AG20443 (cell line): ENCODE data around the gene ESYT2.
A peak's percentile ranks its signal among the peaks of the same experiment; 100 is the strongest.

Source experiments
- DNase-seq: peaks from one replicate; pipeline ENCODE4 v3.0.0; 2012; ENCODE audit warnings: low spot score, mixed read lengths

The ESYT2 gene

DNA sequence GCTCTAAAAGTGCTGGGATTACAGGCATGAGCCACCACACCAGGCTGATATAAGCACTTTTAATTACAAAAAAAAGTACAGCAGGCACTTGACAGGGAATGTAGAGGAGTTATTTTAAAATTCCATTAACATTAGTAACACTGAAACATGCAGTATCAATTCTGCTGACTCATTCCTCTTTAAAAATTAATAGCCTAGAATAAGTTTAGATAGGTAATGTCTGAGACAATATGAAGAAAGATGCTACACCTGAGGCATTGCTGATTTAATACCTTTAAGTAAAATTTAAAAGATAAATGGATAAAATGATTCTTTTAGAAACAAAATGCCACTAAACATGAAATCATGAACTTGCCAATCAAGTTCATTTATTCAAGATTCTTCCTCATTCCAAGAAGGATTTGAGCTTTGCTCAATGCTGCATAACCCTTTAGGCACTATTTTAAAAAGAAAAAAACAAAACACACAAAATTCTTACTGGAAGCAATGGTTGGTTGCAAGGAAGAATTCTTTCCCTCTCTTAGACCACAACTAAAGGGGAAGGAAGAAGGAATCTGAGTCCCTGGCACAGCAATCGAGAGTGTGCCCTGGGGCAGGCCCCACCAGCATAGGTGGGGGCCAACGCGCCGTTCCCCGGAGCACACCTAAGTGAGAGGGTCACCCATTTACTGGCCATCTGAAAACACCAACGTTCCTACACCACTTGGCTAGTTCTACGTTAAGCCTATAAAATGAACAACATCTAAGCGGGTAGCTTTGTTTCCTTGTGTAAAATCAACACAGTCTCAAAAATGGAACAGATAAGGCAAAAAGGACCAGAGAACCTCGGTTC, 26.6 kb downstream of the ESYT2 start:
- DNase-seq, result peak; percentile 48

DNA sequence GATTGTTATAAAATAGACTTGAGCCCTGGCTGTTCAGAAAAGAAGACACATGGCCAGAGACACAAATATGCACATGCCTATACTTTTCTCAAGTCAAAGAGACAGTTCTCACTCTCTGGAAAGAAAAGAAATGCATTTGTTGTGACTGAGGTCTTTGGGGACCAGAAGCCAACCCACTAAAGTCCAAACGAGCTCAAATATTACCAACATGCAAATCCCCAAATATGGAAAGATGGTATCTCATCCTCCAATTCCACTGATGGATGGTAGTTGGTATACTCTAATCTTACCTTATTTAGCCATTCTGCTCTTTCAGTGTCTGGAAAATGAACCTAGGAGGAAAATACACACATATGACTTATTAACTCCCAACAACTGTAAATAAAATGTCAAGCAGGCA, 30.6 kb downstream of the ESYT2 start:
- DNase-seq, result no peak

DNA sequence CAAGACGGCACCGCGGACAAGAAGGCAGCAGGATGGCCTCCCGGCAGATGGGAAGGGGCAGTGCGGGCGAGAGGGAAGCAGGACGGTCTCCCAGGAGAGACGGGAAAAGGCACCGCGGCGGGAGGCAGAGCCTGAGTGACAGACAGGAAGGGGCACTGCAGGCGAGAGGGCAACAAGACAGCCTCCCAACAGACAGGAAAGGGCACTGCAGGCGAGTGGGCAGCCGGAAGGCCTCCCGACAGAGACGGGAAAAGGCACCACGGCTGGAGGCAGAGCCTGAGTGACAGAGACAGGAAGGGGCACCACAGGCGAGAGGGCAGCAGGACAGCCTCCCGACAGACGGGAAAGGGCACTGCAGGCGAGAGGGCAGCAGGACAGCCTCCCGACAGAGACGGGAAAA, 32.6 kb downstream of the ESYT2 start:
- DNase-seq, result no peak

DNA sequence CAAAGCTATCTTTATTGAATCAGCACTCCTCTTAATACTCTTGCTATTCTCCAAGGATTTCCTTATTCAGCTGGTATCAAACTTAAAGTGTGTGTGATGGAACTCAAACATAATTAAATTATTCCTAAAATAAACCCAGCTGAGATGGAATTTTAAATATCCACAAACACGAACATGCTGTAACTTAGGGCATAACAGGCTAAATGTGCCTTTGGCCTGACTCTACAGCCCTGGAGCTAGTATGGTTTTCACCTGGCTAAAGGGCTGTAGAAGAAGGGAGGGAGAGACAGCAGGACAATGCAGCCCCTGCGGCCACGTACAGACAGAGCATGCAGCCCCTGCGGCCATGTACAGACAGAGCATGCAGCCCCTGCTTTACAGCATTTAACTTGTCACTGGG, 34.0 kb downstream of the ESYT2 start:
- DNase-seq, result no peak

DNA sequence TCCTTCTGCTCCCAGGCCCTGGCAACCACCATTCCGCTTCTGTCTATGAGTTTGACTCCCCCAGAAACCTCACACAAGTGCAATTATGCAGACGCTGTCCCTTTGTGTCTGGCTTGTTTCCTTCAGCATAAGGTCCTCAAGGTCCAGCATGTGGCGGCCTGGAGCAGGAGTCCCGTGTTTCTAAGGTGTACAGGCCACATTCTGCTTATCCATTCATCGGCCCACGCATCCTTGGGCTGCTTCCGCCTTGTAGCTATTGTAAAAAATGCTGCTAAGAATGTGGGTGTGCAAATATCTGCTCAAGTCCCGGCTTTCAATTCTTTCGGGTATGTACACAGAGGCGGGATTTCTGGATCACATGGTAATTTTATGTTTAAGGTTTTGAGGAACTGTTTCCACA, 38.2 kb downstream of the ESYT2 start:
- DNase-seq, result no peak

DNA sequence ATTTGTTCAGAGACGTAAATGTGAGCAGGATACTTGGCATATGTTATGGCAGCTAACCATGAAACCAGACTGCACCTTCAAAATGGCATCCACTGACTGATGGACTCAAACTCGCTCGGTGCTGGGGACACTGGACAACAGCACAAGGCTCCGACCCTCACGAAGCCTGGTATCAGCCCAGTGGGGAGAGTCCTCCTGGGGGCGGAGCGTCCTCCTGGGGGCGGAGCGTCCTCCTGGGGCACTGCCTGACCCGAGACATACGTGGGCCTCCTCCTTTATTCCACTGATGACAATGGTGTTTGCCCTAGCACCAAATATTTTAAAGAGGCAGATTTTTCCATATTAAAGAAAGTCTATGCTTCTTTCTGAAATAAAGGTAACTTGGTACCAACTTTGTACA, 39.5 kb downstream of the ESYT2 start:
- no peak for DNase-seq

DNA sequence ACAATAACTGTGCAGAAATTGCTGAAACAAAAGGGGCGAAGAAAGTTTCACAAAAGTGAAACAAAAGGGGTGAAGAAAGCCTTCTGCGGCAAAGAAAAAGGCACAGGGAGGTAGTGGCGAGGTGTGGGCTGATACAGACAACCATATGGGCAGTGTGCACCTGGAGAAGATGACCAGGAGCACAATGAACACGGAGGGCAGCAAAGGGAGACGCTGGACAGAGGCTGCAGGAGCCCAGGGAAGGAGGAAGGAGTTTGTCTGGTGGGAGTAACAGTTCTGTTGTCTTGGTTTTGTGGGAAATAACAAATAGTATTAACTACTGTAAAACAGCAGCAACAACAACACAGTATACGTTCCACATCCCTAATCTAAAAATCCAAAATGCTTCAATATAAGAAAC, 42.4 kb downstream of the ESYT2 start:
- DNase-seq, result no peak

DNA sequence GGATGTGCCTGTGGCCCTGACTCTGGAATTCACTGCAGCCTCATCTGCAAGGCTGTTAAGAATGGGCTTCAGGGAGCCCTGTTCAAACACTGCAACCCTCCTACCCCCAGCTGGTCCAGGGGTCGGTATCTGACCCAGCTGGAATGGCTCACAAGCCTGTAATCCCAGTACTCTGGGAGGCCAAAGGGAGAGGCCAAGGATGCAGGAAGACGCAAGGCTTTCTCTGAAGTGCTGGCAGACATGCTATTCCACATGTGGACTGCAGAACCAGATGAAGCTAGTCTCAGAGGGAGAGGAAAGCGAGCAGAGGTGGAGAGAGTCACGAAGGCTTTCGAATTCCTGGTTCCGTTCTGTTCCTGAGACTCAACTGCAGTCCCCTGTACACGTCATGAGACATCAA, 45.0 kb downstream of the ESYT2 start:
- DNase-seq, result no peak

DNA sequence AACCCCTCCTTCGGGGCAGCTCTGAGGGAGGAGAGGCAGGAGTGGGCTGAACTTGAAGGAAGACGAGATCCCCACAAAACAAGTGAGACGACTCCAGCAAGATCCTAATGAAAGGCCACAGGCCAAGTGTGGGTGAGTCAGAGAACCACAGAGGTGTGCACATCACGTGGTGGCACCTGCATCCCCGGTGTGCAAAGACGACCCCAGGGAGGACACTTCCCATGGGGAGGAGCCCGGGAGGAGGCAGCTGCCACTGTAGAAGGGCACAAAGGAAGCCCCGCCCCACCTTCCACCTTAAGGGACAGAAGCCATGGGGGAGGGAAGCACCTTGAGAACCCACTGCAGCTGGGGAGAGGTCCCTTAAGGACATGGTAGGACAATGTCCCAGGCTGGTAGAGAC, 45.7 kb downstream of the ESYT2 start:
- no peak for DNase-seq

DNA sequence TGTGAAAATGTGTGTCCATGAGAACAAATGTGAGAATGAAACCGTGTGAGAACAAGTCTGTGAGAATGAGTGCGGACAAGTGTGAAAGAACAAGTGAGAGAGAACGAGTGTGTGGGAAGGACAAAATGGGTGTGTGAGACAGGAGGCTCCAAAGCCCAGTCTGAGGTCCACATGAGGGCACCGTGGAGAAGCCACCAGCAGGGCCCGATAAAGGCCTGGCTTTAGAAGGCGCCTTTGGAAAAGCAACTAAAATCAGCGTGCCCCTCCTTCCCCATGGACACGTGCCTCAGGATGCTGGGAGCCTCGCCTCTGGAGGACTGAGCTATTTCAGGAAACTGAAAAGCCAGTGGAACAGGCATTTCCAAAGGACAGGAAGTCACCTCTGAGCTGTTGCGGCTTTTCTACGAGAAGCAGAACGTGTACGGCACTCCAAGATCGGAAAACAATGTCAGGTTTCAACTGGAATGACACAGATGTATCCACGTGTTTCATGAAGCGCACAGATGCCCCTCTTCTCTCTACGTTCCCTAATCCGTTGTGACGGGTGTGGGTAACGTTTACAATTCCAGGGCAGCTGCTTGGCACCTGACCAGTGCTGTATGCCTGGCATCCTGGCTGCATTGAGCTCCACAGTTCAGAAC, 46.4 kb downstream of the ESYT2 start:
- peak; percentile 79 for DNase-seq

DNA sequence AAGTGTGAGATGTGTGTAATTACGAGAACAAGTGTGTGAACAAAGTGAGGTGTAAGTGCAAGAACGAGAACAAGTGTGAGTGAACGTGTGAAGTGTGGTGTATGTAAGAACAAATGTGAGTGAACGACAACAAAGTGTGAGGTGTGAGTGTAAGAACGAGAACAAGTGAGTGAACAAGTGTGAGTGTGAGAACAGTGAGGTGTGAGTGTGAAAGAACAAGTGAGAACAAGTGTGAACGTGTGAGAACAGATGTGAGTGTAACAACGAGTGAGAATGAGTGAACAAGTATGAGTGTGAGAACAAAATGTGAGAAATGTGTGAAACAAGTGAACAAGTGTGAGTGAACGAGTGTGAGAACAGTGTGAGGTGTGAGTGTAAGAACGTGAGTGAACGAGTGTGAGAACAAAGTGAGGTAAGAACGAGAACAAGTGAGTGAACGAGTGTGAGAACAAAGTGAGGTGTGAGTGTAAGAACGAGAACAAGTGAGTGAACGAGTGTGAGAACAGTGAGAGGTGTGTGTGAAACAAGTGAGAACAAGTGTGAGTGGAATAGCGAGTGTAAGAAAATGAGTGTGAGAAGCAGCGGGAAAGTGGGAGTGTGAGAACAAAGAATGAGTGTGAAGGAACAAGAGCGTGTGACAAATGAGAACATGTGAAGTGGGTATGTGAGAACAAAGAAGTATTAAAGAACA, 47.2 kb downstream of the ESYT2 start:
- no peak for DNase-seq

DNA sequence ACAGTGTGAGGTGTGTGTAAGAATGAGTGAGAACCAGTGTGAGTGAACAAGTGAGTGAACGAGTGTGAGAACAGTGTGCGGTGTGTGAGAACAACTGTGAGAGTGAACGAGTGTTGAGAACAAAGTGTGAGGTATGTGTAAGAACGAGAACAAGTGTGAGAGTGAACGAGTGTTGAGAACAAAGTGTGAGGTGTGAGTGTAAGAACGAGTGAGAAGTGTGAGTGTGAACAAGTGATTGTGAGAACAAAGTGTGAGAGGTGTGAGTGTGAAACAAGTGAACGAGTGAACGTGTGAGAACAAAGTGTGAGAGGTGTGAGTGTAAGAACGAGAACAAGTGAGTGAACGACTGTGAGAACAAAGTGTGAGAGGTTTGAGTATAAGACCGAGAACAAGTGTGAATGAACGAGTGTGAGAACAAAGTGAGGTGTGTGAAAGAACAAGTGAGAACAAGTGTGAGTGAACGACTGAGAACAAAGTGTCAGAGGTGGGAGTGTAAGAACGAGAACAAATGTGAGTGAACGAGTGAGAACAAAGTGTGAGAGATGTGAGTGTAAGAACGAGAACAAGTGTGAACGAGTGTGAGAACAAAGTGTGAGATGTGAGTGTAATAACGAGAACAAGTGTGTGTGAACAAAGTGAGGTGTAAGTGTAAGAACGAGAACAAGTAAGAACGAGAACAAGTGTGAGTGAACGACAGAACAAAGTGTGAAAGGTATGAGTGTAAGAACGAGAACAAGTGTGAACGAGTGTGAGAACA, 47.9 kb downstream of the ESYT2 start:
- DNase-seq, result no peak

DNA sequence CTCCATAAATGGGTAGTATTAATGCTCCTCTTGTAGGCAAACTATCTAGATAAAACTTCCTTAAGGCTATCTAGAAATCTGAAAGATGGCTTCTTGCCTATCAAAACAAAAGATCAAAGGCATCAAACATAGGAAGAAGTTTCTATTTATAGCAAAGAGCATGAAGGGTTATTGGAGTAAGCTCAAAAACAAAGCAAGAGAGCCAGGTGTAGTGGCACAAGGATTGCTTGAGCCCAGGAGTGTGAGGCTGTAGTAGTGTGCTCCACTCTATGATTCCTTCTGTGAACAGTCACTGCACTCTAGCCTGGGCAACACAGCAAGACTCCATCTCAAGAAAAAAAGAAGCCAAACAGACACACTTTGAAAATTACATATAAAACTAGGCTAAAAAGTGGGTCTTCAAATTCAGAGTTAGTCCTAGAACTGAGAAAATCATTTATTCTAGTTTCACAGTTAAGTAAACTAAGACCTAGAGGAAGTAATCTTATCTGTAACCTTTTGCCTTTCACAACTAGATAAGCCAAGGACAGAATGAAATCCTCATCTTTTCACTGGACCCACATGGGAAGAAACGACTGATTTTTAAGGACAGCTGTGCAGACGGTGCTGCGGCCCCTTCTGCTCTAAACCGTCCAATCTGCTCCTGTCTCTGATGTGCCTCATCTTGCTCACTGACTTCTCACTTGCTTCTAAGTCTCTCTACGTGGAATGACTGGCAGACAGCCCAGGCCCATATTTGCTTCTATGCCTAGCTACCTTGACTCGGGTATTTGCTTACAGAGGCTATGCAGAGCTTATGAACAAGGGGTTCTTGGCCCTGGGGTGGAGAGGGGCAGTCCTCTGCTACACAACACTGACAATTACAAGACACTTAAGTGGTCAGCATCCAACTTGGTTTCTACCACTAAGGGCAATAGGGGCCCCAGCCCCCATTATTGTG, 50.0 kb downstream of the ESYT2 start:
- DNase-seq, result no peak

DNA sequence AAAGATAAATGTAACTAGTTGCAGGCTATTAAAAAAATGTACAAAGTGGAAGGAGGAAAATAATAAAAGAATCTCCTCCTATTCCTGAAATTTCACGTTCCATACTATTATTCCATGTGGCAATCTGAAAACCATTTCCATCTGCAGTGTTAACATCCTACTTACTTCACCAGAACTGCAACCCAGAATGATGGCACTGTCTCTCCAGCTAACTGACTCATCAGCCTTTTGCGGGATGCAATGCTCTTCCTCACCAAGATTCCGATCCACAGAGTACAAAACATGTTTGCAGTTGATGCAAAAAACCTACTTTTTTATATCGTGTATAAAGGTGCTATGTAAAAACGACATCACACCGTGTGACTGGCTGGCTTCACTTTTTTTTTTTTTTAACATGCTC, 50.8 kb downstream of the ESYT2 start:
- DNase-seq, result peak; percentile 73

DNA sequence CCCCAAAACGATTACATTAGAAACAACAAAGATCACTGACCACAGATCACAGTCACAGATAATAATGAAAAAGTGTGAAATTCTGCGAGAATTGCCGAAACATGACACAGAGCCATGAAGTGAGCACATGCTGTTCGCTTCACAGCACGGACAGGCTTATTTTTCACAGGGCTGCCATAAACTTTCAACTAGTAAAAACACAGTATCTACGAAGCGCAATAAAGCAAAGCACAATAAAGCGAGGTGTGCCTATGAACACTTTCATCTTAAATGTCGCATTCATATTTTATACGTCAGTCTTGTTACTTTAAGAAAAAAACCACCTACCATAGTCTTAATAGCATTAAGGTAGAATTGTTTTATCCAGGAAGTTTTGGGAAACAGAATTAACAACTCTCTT, 51.5 kb downstream of the ESYT2 start:
- no peak for DNase-seq

DNA sequence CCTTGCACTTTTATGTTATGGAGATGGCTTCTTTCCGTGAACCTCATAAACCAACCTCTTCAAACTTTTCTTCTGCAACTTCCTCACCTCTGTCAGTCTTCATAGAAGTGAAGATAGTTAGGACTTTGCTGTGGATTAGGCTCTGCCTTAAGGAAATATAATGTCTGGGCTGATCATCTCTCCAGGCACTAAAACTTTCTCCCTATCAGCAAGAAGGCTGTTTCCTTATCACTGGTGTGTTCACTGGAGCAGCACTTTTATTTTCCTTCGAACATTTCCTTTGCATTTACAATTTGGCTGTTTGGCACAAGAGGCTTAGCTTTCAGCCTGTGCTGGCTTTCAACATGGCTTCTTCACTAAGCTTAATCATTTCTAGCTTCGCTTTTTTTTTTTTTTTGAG, 52.8 kb downstream of the ESYT2 start:
- no peak for DNase-seq

DNA sequence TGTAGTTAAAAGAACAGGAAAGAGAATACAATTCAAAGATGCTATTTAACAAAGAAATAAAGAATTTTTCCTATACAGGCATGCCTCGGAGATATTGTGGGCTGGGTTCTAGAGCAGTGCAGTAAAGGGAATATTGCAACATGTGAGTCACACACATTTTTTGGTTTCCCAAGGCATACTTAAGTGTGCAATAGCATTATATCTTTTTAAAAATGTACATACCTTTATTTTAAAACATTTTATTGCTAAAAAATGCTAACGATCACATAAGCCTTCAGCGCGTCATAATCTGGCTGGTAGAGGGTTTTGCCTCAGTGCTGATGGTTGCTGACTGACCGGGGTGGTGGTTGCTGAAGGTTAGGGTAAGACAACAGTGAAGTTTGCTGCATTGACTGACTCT, 54.4 kb downstream of the ESYT2 start:
- DNase-seq, result no peak

DNA sequence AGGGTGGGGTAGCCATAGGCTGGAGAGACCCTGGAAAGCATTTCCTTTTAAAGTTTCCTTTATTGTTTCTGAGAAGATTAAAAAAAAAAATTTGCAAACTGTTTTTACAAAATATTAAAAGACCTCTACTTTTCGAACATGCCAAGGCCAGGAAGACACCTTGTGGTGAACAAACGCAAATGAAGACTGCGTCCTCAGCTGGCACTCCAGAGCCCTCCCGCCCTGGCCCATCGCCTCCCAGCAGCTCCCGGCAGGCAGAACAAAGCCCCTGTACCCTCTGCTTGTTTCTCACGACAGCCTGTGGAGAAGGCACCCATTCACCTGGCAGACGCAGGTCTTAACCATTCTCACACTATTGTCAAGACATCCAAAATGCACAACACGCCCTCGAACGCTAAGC, 56.4 kb downstream of the ESYT2 start:
- DNase-seq, result no peak

DNA sequence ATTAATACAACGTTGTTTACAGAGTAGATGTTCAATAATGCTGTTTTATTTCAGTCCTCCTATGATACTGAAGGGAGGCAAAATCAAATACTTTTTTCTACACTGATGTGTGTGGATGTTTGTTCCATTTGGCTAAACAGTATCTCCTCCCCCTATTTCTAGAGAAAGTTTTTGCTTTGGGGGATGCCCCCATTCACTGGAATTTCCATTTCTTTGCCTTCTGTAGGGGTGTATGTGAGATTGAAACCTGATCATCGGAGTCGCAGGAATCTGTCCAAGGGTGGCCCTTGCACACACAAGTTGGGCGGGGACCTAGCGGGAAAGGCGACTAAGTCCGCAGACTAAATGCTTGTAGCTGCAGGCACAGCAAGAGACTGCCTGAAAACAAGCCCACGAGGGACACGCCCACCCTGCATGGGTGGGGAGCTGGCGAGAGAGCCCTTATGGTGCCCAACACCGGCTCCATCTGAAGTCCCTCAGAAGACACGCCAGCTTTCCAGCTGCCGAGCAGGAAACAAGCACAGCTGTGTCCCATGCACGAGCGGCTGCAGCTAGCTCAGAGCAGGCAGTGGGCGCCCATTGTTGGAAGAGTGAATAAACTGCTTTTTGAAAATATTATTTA, 58.0 kb downstream of the ESYT2 start:
- DNase-seq, result peak; percentile 20

DNA sequence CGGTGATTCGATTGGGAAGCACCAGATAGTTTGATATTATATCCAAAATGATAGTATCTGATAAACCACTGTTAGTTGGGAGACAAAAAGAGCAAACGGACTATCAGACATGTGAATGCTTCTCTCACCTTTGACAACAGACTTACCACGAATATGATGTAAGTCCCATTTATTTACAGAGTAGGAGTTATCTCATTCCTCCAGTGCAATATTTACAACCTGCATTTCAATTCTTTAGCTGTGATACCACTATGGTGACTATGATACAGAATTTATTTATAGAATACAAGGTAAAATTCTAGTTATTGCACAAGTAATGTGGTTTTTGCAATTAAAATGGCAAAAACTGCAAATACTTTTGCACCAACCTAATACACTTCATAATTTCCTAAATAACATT, 61.6 kb downstream of the ESYT2 start:
- no peak for DNase-seq
